HEK293T (cell line): ENCODE results near the gene STX18.

Experiments used
- ARNT ChIP-seq: fragments of 450-650 bp; IDR thresholded peaks from 2 replicates; pipeline ENCODE4 v1.6.1; 2017; ENCODE audit warnings: mild to moderate bottlenecking
- BHLHE40 ChIP-seq: fragments of 450-650 bp; IDR thresholded peaks from 2 replicates; pipeline ENCODE4 v1.6.1; 2016; ENCODE audit warnings: mild to moderate bottlenecking, moderate library complexity, borderline replicate concordance
- ELF4 ChIP-seq: fragments of 450-650 bp; IDR thresholded peaks from 2 replicates; pipeline ENCODE4 v1.6.1; 2017; ENCODE audit warnings: antibody characterized with exemption
- FOXA1 ChIP-seq: fragments of 450-650 bp; IDR thresholded peaks from 2 replicates; pipeline ENCODE4 v1.6.1; 2016; ENCODE audit warnings: mild to moderate bottlenecking
- FOXK2 ChIP-seq: fragments of 450-650 bp; IDR thresholded peaks from 2 replicates; pipeline ENCODE4 v1.6.1; 2016; ENCODE audit warnings: mild to moderate bottlenecking
- FOXM1 ChIP-seq: fragments of 450-650 bp; IDR thresholded peaks from 2 replicates; pipeline ENCODE4 v1.6.1; 2017; ENCODE audit warnings: mild to moderate bottlenecking, borderline replicate concordance
- HDGF ChIP-seq: fragments of 450-650 bp; IDR thresholded peaks from 2 replicates; pipeline ENCODE4 v1.6.1; 2017; ENCODE audit warnings: antibody characterized with exemption, borderline replicate concordance
- L3MBTL2 ChIP-seq: fragments of 450-650 bp; conservative IDR thresholded peaks from 2 replicates; pipeline ENCODE4 v1.6.1; 2016; ENCODE audit warnings: mild to moderate bottlenecking
- LEF1 ChIP-seq: fragments of 450-650 bp; IDR thresholded peaks from 2 replicates; pipeline ENCODE4 v1.6.1; 2017; ENCODE audit warnings: mild to moderate bottlenecking, borderline replicate concordance
- NFRKB ChIP-seq: fragments of 450-650 bp; IDR thresholded peaks from 2 replicates; pipeline ENCODE4 v1.6.1; 2016; ENCODE audit warnings: mild to moderate bottlenecking, moderate library complexity
- SP1 ChIP-seq: fragments of 450-650 bp; IDR thresholded peaks from 2 replicates; pipeline ENCODE4 v1.6.1; 2017
- TARDBP ChIP-seq: fragments of 450-650 bp; IDR thresholded peaks from 2 replicates; pipeline ENCODE4 v1.6.1; 2016
- ZNF384 ChIP-seq: fragments of 450-650 bp; IDR thresholded peaks from 2 replicates; pipeline ENCODE4 v1.6.1; 2016
- TF ChIP-seq, protein P1 (sequence below): fragments of 450-650 bp; IDR thresholded peaks from 2 replicates; pipeline ENCODE4 v1.6.1; 2016

- TF ChIP-seq ARNT: no peak
- TF ChIP-seq TARDBP: no peak
- TF ChIP-seq FOXK2: no peak
- TF ChIP-seq, protein P1, sequence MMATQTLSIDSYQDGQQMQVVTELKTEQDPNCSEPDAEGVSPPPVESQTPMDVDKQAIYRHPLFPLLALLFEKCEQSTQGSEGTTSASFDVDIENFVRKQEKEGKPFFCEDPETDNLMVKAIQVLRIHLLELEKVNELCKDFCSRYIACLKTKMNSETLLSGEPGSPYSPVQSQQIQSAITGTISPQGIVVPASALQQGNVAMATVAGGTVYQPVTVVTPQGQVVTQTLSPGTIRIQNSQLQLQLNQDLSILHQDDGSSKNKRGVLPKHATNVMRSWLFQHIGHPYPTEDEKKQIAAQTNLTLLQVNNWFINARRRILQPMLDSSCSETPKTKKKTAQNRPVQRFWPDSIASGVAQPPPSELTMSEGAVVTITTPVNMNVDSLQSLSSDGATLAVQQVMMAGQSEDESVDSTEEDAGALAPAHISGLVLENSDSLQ: no peak
- no peak for TF ChIP-seq ZNF384
- no peak for TF ChIP-seq ELF4
- no peak for TF ChIP-seq LEF1
- no peak for TF ChIP-seq FOXM1
- no peak for TF ChIP-seq SP1
- TF ChIP-seq L3MBTL2: no peak
- TF ChIP-seq FOXA1: no peak
- TF ChIP-seq NFRKB: no peak
- no peak for TF ChIP-seq BHLHE40
- TF ChIP-seq HDGF: no peak
Measured at GRCh38 chr4:4388836-4389575, 152.8 kb downstream of the STX18 start.
